ENCODE data around the gene ITPR2.

ITPR2 gene

DNA sequence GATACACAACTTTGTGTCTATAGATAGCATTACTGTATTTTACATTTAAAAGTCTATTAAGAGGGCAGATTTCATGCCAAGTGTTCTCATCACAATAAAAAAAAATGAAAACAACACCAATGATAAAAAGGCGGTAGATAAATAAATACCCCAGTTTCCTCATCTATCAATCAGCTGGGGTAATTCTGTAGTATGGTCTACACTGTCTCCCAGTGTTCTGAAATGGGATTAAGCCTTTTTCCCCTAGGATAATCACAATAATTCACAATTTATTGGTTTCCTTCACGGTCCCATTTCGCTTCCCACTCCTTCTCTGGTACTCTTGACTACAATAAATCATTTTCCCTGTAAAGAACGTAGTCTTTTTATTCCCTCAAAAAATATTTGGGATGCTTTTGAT is 523.4 kb downstream of the ITPR2 start:
- no peak overlapping the region for H3K4me3 ChIP-seq (ENCODE audit: low read depth in 1 of 5, low read length in 5 of 5)
- H3K27ac ChIP-seq (ENCODE audit: low read depth, low read length), result no peak overlapping the region
- no peaks in the 10 kb centered on the region for H3K36me3 ChIP-seq (ENCODE audit: control insufficient read depth in 5 of 5, insufficient read depth in 5 of 5, low read length in 5 of 5)
- H3K4me1 ChIP-seq (ENCODE audit: control insufficient read depth in 5 of 5, insufficient read depth in 5 of 5, low read length in 5 of 5), result peaks cover 0 to 2% (median 0%) of the 10 kb centered on the region in 5 donors
- H3K27me3 ChIP-seq (ENCODE audit: control insufficient read depth in 5 of 5, insufficient read depth in 4 of 5, low read length in 5 of 5), result no peaks in the 10 kb centered on the region
- H3K9me3 ChIP-seq (ENCODE audit: control insufficient read depth in 5 of 5, low read length in 5 of 5), result peaks cover 0 to 3% (median 0%) of the 10 kb centered on the region in 5 donors
- H3K9ac ChIP-seq (ENCODE audit: low read length in 5 of 5), result no peak overlapping the region

DNA sequence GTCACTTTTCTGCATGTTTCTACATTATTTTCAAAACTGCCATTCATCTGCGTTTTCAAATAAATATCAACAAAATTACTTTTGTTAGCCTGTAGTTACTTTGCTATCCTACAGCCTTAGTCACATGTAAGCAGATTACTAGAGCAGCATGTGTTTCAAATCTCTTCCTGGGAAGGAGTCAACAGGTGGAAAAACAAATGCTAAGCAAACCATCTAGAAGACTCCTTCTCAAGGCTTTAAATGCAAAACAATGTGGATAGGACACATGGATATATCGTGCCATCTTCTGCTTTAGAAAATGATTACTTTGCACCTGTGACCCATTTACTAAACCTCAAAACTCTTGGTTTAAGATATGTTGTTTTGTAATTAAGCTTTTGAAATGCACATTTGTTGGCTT is 528.7 kb downstream of the ITPR2 start:
- Histone ChIP-seq H3K4me1 (ENCODE audit: control insufficient read depth in 5 of 5, insufficient read depth in 5 of 5, low read length in 5 of 5) (peaks cover 0 to 8% (median 2%) of the 10 kb centered on the region in 5 donors), H3K27ac (ENCODE audit: low read depth, low read length) (no peak overlapping the region), H3K9me3 (ENCODE audit: control insufficient read depth in 5 of 5, low read length in 5 of 5) (no peaks in the 10 kb centered on the region), H3K9ac (ENCODE audit: low read length in 5 of 5) (no peak overlapping the region), H3K36me3 (ENCODE audit: control insufficient read depth in 5 of 5, insufficient read depth in 5 of 5, low read length in 5 of 5) (no peaks in the 10 kb centered on the region), H3K4me3 (ENCODE audit: low read depth in 1 of 5, low read length in 5 of 5) (no peak overlapping the region), H3K27me3 (ENCODE audit: control insufficient read depth in 5 of 5, insufficient read depth in 4 of 5, low read length in 5 of 5) (no peaks in the 10 kb centered on the region)

DNA sequence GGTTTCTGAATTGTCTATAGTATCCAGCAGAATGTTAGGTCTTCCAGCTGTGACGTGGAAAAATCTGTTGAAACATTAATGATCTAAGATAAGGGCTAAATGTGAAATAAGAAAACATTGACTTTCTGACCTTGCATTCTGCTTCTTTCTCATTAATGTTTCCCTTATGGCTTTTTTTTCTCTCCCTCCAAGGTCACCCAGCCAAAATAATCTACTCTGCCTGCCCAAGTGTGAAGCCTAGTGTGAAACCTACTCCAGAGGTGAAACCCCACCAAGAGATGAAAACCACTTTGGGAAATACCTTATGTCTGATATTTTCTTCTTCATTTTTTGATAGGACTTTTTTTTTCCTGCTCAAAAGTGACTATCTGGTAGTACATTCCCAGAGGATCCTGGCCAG is 529.6 kb downstream of the ITPR2 start:
- no peak overlapping the region for H3K9ac ChIP-seq (ENCODE audit: low read length in 5 of 5)
- H3K4me1 ChIP-seq (ENCODE audit: control insufficient read depth in 5 of 5, insufficient read depth in 5 of 5, low read length in 5 of 5), result peaks cover 0 to 15% (median 6%) of the 10 kb centered on the region in 5 donors
- H3K36me3 ChIP-seq (ENCODE audit: control insufficient read depth in 5 of 5, insufficient read depth in 5 of 5, low read length in 5 of 5), result no peaks in the 10 kb centered on the region
- H3K4me3 ChIP-seq (ENCODE audit: low read depth in 1 of 5, low read length in 5 of 5), result no peak overlapping the region
- H3K27ac ChIP-seq (ENCODE audit: low read depth, low read length), result no peak overlapping the region
- no peaks in the 10 kb centered on the region for H3K9me3 ChIP-seq (ENCODE audit: control insufficient read depth in 5 of 5, low read length in 5 of 5)
- H3K27me3 ChIP-seq (ENCODE audit: control insufficient read depth in 5 of 5, insufficient read depth in 4 of 5, low read length in 5 of 5), result no peaks in the 10 kb centered on the region

DNA sequence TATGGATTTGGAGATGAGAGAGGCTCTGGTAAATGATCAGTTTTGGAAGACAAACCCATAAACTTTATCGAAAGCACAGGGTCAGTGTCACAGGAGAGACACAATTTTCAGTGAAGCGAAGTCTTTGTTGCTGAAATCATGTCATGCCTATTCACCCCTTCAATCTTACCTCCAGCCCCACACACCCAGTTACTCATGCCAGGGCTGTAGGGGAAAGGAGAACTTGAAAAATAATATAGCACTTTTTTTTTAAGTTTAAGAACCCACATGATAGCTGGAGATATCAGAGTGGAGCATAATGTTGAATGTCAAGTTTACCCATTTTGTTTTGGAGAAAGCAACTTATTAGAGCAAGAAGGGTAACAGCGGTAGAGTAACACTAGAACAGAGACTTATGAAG is 530.2 kb downstream of the ITPR2 start:
- Histone ChIP-seq H3K27ac (ENCODE audit: low read depth, low read length) (no peak overlapping the region), H3K9ac (ENCODE audit: low read length in 5 of 5) (no peak overlapping the region), H3K36me3 (ENCODE audit: control insufficient read depth in 5 of 5, insufficient read depth in 5 of 5, low read length in 5 of 5) (no peaks in the 10 kb centered on the region), H3K4me1 (ENCODE audit: control insufficient read depth in 5 of 5, insufficient read depth in 5 of 5, low read length in 5 of 5) (peaks cover 0 to 18% (median 6%) of the 10 kb centered on the region in 5 donors), H3K27me3 (ENCODE audit: control insufficient read depth in 5 of 5, insufficient read depth in 4 of 5, low read length in 5 of 5) (no peaks in the 10 kb centered on the region), H3K9me3 (ENCODE audit: control insufficient read depth in 5 of 5, low read length in 5 of 5) (no peaks in the 10 kb centered on the region), H3K4me3 (ENCODE audit: low read depth in 1 of 5, low read length in 5 of 5) (no peak overlapping the region)

DNA sequence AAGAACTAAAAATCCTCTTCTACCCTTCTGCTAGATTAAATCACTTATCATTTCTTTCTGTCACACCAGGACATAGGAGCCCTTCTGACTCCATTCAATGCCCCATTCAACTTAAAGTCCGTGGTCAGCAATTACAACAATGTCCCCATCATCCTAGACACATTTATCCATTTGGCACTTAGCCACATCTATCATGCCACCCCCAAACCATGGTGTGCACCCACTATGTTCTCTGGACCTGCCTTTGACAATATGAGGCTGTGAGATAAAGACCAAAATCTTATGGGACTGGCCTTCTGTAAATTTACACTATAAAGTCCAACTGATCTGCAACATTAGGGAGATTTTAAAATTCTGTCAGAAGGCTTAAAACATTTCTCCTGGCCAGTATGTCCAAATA is 533.2 kb downstream of the ITPR2 start:
- Histone ChIP-seq H3K36me3 (ENCODE audit: control insufficient read depth in 5 of 5, insufficient read depth in 5 of 5, low read length in 5 of 5) (no peaks in the 10 kb centered on the region), H3K27me3 (ENCODE audit: control insufficient read depth in 5 of 5, insufficient read depth in 4 of 5, low read length in 5 of 5) (no peaks in the 10 kb centered on the region), H3K27ac (ENCODE audit: low read depth, low read length) (peak overlapping the region; percentile 91), H3K9me3 (ENCODE audit: control insufficient read depth in 5 of 5, low read length in 5 of 5) (no peaks in the 10 kb centered on the region), H3K4me3 (ENCODE audit: low read depth in 1 of 5, low read length in 5 of 5) (no peak overlapping the region), H3K4me1 (ENCODE audit: control insufficient read depth in 5 of 5, insufficient read depth in 5 of 5, low read length in 5 of 5) (peaks cover 0 to 20% (median 6%) of the 10 kb centered on the region in 5 donors), H3K9ac (ENCODE audit: low read length in 5 of 5) (peak overlapping the region in 1 of 5 donors; percentile 27)

DNA sequence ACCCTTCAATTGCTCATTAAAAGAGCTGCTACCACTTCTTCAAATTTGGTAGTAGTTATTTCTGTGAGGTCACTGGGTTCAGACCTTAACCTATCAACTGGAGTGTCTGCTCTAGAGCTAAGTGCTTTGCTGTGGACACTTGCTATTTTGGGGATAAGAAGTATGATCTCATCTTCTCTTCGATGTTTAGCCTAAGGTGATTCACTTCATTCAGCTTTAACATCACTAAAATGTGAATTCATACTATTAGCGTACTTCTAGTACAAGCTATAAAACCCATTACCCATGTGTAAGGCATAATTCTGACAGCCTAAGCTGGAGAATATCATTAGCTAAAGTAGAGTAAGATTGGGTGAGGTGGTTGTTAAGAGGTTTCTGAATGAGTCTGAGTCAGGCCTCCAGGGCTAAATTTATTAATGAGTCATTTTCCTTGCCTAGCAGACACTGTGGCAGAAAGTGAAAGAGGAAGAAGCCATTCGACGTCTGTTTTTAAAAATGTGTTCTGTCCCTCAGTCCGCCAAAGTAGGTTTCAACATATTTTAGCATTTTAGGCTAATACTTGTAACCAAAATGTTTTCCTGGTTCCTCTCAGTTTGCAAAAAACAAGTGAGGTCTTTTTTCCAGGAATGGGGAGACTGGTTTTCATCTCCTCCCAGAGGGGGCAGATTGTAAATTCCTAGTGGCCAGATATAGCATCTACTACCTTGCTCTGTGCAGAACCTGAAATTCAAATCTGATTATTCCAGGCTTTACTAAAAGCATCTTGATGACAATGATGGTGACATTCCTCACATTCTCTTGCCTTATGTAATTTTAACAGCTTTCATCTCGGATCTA is 534.0 kb downstream of the ITPR2 start:
- H3K4me3 ChIP-seq (ENCODE audit: low read depth in 1 of 5, low read length in 5 of 5), result peak overlapping the region in 4 of 5 donors; percentile 8 to 67 (median 27)
- H3K27ac ChIP-seq (ENCODE audit: low read depth, low read length), result peak overlapping the region; percentile 91

DNA sequence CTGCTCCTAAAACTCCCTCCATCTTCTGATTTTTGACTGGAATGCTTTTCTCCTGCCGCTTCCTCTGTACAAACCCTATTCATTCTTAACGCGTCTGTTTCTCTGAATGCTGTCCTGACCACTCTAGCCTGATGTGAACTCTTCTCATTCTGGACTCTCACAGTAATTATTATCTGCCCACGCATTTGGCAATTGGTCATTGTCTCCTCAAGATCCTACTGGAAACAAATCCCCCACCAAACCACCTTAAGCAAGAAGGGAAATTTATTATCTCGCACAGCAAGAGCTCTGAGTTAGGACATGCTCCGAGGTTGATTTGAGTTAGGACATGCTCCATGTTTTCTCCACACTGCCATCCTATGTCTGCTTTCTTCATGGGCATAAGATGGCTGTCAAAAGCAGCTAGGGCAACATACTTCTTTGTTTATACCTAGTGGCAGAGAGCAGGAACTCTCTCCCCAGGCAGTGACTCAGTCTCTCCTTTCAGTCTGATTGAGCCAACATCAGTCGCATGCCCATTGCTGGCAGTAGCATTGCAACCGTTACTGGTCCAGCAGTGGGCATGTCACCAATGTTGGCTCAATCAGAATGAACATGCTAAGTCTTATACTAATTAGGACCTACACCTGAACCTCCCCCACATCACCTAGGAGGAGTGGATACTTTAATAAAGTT is 535.5 kb downstream of the ITPR2 start:
- peaks cover 0 to 17% (median 6%) of the 10 kb centered on the region in 5 donors for H3K4me1 ChIP-seq (ENCODE audit: control insufficient read depth in 5 of 5, insufficient read depth in 5 of 5, low read length in 5 of 5)
- H3K36me3 ChIP-seq (ENCODE audit: control insufficient read depth in 5 of 5, insufficient read depth in 5 of 5, low read length in 5 of 5), result no peaks in the 10 kb centered on the region
- H3K27me3 ChIP-seq (ENCODE audit: control insufficient read depth in 5 of 5, insufficient read depth in 4 of 5, low read length in 5 of 5), result no peaks in the 10 kb centered on the region
- no peak overlapping the region for H3K27ac ChIP-seq (ENCODE audit: low read depth, low read length)
- no peak overlapping the region for H3K4me3 ChIP-seq (ENCODE audit: low read depth in 1 of 5, low read length in 5 of 5)
- H3K9me3 ChIP-seq (ENCODE audit: control insufficient read depth in 5 of 5, low read length in 5 of 5), result no peaks in the 10 kb centered on the region
- no peak overlapping the region for H3K9ac ChIP-seq (ENCODE audit: low read length in 5 of 5)

More for the DNA sequence above, 534.0 kb downstream of the ITPR2 start:
- H3K36me3 ChIP-seq (ENCODE audit: control insufficient read depth in 5 of 5, insufficient read depth in 5 of 5, low read length in 5 of 5), result no peaks in the 10 kb centered on the region
- no peaks in the 10 kb centered on the region for H3K27me3 ChIP-seq (ENCODE audit: control insufficient read depth in 5 of 5, insufficient read depth in 4 of 5, low read length in 5 of 5)
- H3K9me3 ChIP-seq (ENCODE audit: control insufficient read depth in 5 of 5, low read length in 5 of 5), result no peaks in the 10 kb centered on the region
- peaks cover 0 to 17% (median 6%) of the 10 kb centered on the region in 5 donors for H3K4me1 ChIP-seq (ENCODE audit: control insufficient read depth in 5 of 5, insufficient read depth in 5 of 5, low read length in 5 of 5)
- peak overlapping the region in 2 of 5 donors; percentile 27 to 44 for H3K9ac ChIP-seq (ENCODE audit: low read length in 5 of 5)

DNA sequence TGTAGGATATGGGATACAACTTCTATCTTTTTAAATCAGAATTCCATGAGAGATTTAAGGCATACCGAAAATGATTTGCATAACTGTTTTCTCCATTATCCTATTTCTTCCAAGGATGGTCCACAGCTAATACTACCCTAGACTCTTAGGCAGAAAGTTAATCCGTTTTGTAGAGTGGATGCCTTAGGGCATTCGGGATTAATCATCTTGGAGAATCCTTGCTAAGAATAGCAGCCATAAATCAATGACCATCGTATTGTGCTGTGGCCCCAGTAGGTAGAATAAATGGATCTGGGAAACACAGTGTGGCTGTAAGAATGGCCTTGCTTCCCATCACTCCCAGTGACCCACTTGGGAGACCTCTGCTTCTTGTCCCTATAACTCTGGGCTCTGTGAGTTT is 538.0 kb downstream of the ITPR2 start:
- Histone ChIP-seq H3K27ac (ENCODE audit: low read depth, low read length) (no peak overlapping the region), H3K9ac (ENCODE audit: low read length in 5 of 5) (no peak overlapping the region), H3K36me3 (ENCODE audit: control insufficient read depth in 5 of 5, insufficient read depth in 5 of 5, low read length in 5 of 5) (no peaks in the 10 kb centered on the region), H3K27me3 (ENCODE audit: control insufficient read depth in 5 of 5, insufficient read depth in 4 of 5, low read length in 5 of 5) (no peaks in the 10 kb centered on the region), H3K9me3 (ENCODE audit: control insufficient read depth in 5 of 5, low read length in 5 of 5) (no peaks in the 10 kb centered on the region), H3K4me1 (ENCODE audit: control insufficient read depth in 5 of 5, insufficient read depth in 5 of 5, low read length in 5 of 5) (peaks cover 0 to 17% (median 6%) of the 10 kb centered on the region in 5 donors), H3K4me3 (ENCODE audit: low read depth in 1 of 5, low read length in 5 of 5) (no peak overlapping the region)

DNA sequence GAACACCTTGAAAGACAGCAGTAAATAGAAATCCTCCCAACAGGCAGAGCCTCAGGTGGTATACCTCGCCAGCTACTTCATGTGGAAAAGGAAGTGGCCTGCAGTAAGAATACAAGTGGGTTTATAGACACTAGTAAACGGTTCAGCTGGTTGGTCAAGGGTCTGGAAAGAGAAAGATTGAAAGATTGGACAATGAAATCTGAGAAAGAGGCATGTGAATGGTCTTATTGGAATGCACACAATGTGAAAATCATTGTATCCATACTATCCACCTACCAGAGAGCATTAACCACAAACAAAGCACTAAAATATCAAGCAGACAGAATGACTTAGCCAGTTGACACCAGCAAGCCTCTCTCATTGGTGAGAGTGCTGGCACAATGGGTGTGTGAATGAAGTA is 539.4 kb downstream of the ITPR2 start:
- H3K4me3 ChIP-seq (ENCODE audit: low read depth in 1 of 5, low read length in 5 of 5), result no peak overlapping the region
- no peaks in the 10 kb centered on the region for H3K36me3 ChIP-seq (ENCODE audit: control insufficient read depth in 5 of 5, insufficient read depth in 5 of 5, low read length in 5 of 5)
- H3K9me3 ChIP-seq (ENCODE audit: control insufficient read depth in 5 of 5, low read length in 5 of 5), result no peaks in the 10 kb centered on the region
- no peaks in the 10 kb centered on the region for H3K27me3 ChIP-seq (ENCODE audit: control insufficient read depth in 5 of 5, insufficient read depth in 4 of 5, low read length in 5 of 5)
- H3K27ac ChIP-seq (ENCODE audit: low read depth, low read length), result no peak overlapping the region
- H3K4me1 ChIP-seq (ENCODE audit: control insufficient read depth in 5 of 5, insufficient read depth in 5 of 5, low read length in 5 of 5), result peaks cover 0 to 10% (median 1%) of the 10 kb centered on the region in 5 donors
- H3K9ac ChIP-seq (ENCODE audit: low read length in 5 of 5), result no peak overlapping the region

DNA sequence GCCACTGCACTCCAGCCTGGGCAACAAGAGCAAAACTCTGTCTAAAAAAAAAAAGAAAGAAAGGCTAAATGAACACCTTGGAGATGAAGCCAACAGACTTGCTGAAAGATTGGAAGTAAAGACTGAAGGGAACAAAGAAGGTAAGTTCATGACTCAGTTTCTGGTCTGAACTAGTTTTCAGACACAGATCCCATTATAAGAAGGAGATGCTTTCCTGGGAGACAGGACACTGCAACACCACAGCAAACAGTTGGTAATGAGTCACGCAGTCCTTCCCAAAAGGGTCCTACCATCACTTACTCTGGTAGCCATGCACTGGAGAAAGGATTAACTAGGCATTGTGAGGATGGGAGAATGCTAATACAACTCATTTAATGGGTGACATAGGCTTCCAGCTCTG is 540.4 kb downstream of the ITPR2 start:
- Histone ChIP-seq H3K9me3 (ENCODE audit: control insufficient read depth in 5 of 5, low read length in 5 of 5) (no peaks in the 10 kb centered on the region), H3K27ac (ENCODE audit: low read depth, low read length) (no peak overlapping the region), H3K36me3 (ENCODE audit: control insufficient read depth in 5 of 5, insufficient read depth in 5 of 5, low read length in 5 of 5) (no peaks in the 10 kb centered on the region), H3K9ac (ENCODE audit: low read length in 5 of 5) (no peak overlapping the region), H3K4me3 (ENCODE audit: low read depth in 1 of 5, low read length in 5 of 5) (no peak overlapping the region), H3K4me1 (ENCODE audit: control insufficient read depth in 5 of 5, insufficient read depth in 5 of 5, low read length in 5 of 5) (peaks cover 0 to 12% (median 10%) of the 10 kb centered on the region in 5 donors), H3K27me3 (ENCODE audit: control insufficient read depth in 5 of 5, insufficient read depth in 4 of 5, low read length in 5 of 5) (no peaks in the 10 kb centered on the region)

Measured in subcutaneous abdominal adipose tissue (tissue), 5 donors.